ENCODE measurements around the gene RBM27. TPM values are rescaled to one million over a fixed set of nuclear protein-coding genes. Genes with fewer than 3 reads are reported as not detected.
"Not testable (repeated sequence)": the region's sequence is repeated elsewhere in the genome, so short reads cannot be mapped to it uniquely, and the experiment has no call there.

The RBM27 gene
- total RNA-seq, 6 experiments from 2014 or later = 5.8 to 14.1 (median 9.8) TPM

DNA sequence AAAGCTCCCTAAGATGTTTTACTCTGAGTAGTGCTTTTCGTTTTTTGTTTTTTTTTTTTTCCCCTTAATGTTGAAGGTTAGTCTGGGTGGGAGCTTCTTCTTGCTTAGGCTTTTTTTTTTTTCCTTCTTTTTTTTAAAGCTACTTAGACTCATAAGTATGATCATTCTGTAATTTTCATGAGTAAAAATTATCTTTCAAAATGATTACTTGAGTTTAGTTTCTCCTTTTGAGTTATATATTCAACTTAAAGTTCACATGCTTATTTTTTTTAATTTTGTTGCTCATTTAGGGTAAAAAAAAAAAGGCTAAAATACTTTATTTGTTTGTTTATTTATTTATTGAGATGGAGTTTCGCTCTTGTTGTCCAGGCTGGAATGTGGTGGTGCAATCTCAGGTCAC lies 2.9 kb downstream of the RBM27 start:
- WGBS (ENCODE audit: insufficient coverage, low coverage, low lambda C conversion rate, missing lambda C conversion rate) = 23% methylated on average over 2 of the region's 2 CpGs
- no peak overlapping the region for H3K27ac ChIP-seq
- no peak overlapping the region for H3K4me3 ChIP-seq
- intact Hi-C loops (cut with DNase I) = no loop called here
- DNase-seq (no peak), ATAC-seq (no peak)
- no peaks in the 10 kb centered on the region for H3K9me3 ChIP-seq
- peaks cover 0 to 42% (median 0%) of the 10 kb centered on the region in 4 donors for H3K4me1 ChIP-seq
- no peak for TF ChIP-seq POLR2A (IDR thresholded peaks at IDR 0.05)
- TF ChIP-seq, protein P1, sequence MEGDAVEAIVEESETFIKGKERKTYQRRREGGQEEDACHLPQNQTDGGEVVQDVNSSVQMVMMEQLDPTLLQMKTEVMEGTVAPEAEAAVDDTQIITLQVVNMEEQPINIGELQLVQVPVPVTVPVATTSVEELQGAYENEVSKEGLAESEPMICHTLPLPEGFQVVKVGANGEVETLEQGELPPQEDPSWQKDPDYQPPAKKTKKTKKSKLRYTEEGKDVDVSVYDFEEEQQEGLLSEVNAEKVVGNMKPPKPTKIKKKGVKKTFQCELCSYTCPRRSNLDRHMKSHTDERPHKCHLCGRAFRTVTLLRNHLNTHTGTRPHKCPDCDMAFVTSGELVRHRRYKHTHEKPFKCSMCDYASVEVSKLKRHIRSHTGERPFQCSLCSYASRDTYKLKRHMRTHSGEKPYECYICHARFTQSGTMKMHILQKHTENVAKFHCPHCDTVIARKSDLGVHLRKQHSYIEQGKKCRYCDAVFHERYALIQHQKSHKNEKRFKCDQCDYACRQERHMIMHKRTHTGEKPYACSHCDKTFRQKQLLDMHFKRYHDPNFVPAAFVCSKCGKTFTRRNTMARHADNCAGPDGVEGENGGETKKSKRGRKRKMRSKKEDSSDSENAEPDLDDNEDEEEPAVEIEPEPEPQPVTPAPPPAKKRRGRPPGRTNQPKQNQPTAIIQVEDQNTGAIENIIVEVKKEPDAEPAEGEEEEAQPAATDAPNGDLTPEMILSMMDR (IDR thresholded peaks at IDR 0.05) = no peak
- no peaks in the 10 kb centered on the region for H3K27me3 ChIP-seq
- H3K36me3 ChIP-seq = no peaks in the 10 kb centered on the region

GRCh38 chr5:146208916-146209522 lies 5.6 kb downstream of the RBM27 start:
- peaks cover 0 to 47% (median 3%) of the 10 kb centered on the region in 4 donors for H3K4me1 ChIP-seq
- intact Hi-C loops (cut with DNase I) = no loop called here
- no peak for DNase-seq
- WGBS (ENCODE audit: insufficient coverage, low coverage, low lambda C conversion rate, missing lambda C conversion rate) = 78% methylated on average over 3 of the region's 3 CpGs
- H3K27me3 ChIP-seq = no peaks in the 10 kb centered on the region
- no peaks in the 10 kb centered on the region for H3K9me3 ChIP-seq
- no peaks in the 10 kb centered on the region for H3K36me3 ChIP-seq
- ATAC-seq = peak in 1 of 4 donors; percentile 35
- H3K27ac ChIP-seq = no peak overlapping the region
- no peak for TF ChIP-seq POLR2A (IDR thresholded peaks at IDR 0.05)
- TF ChIP-seq, protein P1 (IDR thresholded peaks at IDR 0.05) = no peak
- H3K4me3 ChIP-seq = no peak overlapping the region

DNA sequence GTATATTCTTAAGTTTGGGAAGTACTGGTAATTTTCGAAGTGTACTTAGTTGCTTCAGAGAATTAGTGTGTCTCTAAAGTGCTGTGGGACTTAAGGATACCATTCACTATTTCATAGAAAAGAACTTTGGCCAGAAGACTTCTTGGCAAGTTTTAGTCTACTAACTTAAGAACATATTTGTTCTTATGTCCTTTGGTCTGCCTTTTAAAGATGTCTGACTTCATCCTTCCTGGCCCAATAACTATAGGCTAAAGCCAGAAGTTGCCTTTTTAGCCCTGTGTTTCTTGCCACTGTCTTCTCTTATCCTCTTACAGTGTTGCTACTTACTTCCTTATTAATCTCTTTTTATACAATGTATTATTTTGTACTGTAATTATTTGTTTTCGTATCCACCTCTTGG lies 6.3 kb downstream of the RBM27 start:
- DNase-seq = no peak
- intact Hi-C loops (cut with DNase I) = no loop called here
- no peaks in the 10 kb centered on the region for H3K27me3 ChIP-seq
- no peaks in the 10 kb centered on the region for H3K9me3 ChIP-seq
- no peak overlapping the region for H3K4me3 ChIP-seq
- no peaks in the 10 kb centered on the region for H3K36me3 ChIP-seq
- WGBS (ENCODE audit: insufficient coverage, low coverage, low lambda C conversion rate, missing lambda C conversion rate) = 89% methylated on average over 2 of the region's 2 CpGs
- peak overlapping the region in 1 of 3 donors; percentile 19 for H3K27ac ChIP-seq
- no peak for ATAC-seq
- H3K4me1 ChIP-seq = peaks cover 0 to 42% (median 3%) of the 10 kb centered on the region in 4 donors
- TF ChIP-seq, protein P1 (IDR thresholded peaks at IDR 0.05) = no peak
- TF ChIP-seq POLR2A (IDR thresholded peaks at IDR 0.05) = no peak

DNA sequence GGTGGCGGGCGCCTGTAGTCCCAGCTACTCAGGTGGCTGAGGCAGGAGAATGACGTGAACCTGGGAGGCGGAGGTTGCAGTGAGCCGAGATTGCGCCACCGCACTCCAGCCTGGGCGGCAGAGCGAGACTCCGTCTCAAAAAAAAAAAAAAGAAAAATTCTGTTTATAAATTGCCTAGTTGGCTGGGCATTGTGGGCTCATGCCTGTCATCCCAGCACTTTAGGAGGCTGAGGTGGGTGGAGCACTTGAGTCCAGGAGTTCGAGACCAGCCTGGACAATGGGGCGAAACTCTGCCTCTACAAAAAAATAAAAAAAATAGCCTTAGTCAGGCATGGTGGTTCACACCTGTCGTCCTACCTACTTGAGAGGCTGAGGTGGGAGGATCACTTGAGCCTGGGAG lies 7.4 kb downstream of the RBM27 start:
- H3K4me3 ChIP-seq; H3K9me3 ChIP-seq; H3K27ac ChIP-seq; ATAC-seq; intact Hi-C loops (cut with DNase I); H3K36me3 ChIP-seq; H3K27me3 ChIP-seq; DNase-seq: not testable (repeated sequence)
- 86% methylated on average over 8 of the region's 13 CpGs for WGBS (ENCODE audit: insufficient coverage, low coverage, low lambda C conversion rate, missing lambda C conversion rate)
- H3K4me1 ChIP-seq = peaks cover 0 to 31% (median 3%) of the 10 kb centered on the region in 4 donors

DNA sequence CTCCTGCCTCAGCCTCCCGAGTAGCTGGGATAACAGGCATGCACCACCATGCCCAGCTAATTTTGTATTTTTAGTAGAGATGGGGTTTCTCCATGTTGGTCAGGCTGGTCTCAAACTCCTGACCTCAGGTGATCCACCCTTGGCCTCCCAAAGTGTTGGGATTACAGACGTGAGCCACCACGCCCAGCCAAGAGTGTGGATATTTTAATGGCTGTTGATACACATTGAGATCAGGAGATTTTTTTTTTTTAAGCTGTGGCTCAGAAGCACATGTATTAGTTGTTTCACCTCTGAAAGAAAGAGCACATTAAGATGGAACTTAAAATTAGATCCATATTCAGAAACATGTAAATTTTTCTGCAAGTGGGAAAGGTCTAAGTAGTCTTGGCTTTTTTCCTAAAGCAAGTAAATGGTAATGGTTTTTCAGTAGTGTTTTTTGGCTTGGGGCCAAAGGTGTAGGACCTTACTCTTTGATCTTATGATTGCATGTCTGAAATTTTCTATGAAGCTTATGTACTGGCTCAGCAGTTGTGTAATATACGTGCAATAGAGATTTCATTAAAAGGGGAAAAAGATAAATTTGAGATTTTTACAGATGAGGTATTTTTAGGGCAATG lies 9.9 kb downstream of the RBM27 start:
- no peaks in the 10 kb centered on the region for H3K9me3 ChIP-seq
- peaks cover 0 to 19% (median 3%) of the 10 kb centered on the region in 4 donors for H3K4me1 ChIP-seq
- no peaks in the 10 kb centered on the region for H3K27me3 ChIP-seq
- 29% methylated on average over 3 of the region's 4 CpGs for WGBS (ENCODE audit: insufficient coverage, low coverage, low lambda C conversion rate, missing lambda C conversion rate)
- no peaks in the 10 kb centered on the region for H3K36me3 ChIP-seq
- no peak overlapping the region for H3K27ac ChIP-seq
- TF ChIP-seq, protein P1 (IDR thresholded peaks at IDR 0.05) = no peak
- TF ChIP-seq POLR2A (IDR thresholded peaks at IDR 0.05) = no peak
- intact Hi-C loops (cut with DNase I) = no loop called here
- H3K4me3 ChIP-seq = no peak overlapping the region
- DNase-seq (no peak), ATAC-seq (peak in 3 of 4 donors; percentile 66 to 73 (median 71))

- H3K4me3 ChIP-seq; H3K27me3 ChIP-seq; H3K9me3 ChIP-seq; H3K36me3 ChIP-seq; H3K27ac ChIP-seq; H3K4me1 ChIP-seq; ATAC-seq; DNase-seq; intact Hi-C loops (cut with DNase I): not testable (repeated sequence)
- WGBS (ENCODE audit: insufficient coverage, low coverage, low lambda C conversion rate, missing lambda C conversion rate) = no CpG with 5 or more reads among the region's 5 CpGs
Measured at GRCh38 chr5:146214881-146215280, 11.5 kb downstream of the RBM27 start.

Data from right lobe of liver (tissue), 6 donors.